NCI-H226 (cell line): Measurements from ENCODE around the gene SORCS2.

ENCODE experiments used
- DNase-seq: peaks from one replicate; pipeline ENCODE4 v3.0.0-alpha.2; 2015

The SORCS2 gene

DNA sequence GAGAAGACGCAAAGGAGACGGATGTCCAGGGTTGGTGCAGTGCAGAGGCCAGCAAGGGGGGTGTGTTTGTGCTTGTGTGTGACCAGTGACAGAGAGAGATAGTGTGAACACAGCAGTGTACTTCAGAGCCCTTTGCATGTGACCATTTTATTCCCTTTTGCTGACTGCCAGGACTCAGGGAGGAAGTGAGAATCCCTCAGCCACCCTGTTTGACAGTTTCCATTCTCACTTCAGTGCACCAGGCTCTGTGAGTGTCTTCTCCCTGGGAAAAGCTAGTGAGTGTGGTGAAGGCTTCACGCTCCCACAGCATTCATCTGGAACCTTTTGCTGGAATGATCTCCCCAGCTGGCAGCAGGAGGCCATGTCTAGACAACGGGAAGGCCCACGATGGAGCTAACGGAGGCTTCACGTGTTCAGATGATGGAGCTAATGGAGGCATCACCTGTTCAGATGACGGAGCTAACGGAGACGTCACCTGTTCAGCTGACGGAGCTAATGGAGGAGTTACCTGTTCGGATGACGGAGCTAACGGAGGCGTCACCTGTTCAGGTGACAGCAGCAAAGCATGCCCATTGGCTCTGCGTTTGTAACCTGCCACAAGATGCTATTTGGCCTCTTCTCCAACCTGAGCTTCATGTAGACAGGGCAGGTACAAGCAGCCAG lies 551.9 kb downstream of the SORCS2 start:
- DNase-seq, result no peak

DNA sequence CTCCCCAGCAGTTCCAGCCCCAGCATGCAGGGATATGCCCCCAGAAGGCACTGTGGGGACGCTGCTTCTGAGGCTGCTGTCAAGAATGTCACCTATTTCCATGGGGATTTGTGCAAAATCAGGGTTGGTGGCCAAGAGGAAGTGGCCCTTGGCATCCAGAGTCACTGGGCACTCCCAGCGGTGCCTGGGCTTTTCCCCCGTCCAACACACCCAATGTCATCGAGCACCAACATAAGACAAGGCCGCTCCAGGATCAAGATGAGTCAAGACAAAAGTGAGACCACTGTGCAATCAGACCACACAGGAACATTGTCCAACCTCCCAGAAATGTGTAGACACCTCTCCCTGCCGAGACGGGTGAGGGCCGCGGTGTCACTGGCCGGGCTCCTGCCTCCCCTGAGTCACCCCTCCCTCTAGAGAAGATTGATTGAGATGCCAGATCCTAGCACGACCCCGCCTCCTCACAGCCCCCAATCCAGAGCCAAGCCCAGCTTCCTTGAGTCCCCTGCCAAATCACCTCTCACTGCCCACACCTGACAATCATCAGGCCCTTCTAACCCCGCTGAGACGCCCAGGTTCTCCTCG lies 553.1 kb downstream of the SORCS2 start:
- DNase-seq, result no peak

DNA sequence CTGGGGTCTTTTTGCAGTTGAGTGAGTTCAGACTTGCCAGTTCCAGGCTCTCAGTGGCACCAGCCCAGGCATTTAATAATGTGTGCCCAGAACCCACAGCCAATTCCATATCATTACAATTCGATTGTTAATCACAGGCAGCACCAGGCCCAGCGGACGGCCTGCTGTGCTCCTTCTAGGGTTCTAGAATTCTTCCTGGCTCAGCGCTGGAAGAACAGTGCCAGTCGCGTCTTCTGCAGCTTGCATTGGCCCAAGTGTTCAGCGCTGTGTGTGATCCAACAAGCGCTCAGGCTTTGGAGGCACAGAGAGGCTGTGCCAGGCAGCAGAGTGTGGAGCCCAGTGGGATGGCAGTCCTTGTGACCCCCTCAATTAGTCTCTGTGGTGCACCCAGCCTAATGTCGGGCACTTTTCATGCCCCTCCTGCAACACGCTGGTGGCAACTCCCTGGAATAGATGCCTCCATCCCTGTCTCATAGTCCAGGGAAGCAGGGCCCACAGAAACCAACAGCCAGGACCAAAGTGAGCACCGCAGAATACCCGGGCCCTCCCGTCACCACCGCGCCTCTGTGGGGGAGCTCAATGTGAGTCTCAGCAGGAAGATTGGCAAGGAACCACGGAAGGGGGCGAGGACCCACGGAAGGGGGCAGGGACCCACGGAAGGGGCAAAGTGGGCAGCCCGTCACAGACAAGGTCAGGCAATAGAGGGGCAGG lies 554.2 kb downstream of the SORCS2 start:
- no peak for DNase-seq

DNA sequence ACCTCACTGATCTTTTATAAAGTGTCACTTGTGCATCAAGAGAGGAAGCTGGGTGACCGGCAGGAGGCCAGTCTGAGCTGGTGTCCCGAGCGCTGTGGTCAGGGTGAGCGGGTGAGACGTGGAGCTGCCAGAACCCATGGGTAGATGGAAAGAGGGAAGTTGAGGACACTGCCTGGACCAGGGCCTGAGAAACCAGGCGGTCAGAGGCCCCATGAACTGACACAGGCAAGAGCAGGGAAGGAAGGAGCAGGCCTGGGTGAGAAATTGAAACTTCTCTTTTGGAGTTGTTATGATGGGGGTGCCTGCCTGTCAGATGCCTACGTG lies 554.7 kb downstream of the SORCS2 start:
- DNase-seq, result no peak

DNA sequence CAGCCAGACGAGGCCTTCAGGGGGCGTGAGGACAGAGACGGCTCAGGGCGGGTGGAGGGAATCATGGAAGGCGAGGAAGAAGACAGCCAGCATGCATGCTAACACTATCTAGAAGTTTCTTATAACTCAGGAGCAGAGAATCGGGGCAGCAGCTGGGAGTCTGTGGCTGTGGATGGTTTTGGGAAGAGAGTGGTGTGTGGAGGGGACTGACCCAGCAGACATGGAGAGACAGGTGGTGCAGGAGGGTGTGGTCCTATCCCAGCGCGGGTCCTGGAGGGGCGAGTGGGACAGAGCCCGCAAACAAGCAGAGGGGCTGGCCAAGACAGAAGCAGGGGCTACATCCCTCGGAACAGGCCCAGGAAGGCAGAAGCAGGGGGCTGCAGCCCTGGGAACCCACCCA lies 555.2 kb downstream of the SORCS2 start:
- no peak for DNase-seq

DNA sequence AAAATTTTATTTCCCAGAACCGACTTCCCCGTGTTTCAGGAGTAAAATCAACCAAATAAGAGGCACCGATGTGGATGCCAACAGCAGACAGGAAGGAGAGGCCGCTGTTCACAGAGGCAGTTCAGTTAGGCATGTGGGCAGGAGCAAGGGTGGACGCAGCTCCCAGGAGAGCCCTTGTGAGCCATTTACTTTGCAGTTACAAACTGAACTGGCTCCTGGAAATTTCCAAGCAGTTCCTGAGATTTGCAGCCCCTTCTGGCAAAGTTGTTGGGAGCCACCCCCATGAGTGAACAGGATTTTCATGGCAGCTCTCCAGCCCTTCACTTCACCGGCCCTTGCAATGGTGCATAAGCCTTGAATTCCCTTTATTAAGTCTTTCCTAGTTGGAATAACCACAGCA lies 558.2 kb downstream of the SORCS2 start:
- DNase-seq, result no peak

DNA sequence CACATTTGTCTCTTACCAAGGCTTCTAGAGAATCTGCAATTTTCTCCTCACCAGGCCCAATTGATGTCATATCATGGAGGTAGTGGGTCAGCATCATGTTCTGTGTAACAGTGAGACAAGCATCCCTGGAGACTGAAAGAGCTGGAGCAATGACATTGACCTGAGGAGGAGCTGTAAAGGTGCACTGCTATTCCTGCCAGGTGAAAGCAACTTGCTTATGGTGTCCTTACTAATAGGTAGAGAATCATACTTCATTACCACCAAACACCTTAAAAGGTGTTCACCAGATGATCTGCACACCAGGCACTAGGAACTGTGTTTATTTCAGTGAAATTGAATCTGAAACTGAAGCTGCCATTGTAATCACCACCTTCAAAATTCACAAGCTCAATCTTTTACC lies 558.6 kb downstream of the SORCS2 start:
- DNase-seq, result no peak

DNA sequence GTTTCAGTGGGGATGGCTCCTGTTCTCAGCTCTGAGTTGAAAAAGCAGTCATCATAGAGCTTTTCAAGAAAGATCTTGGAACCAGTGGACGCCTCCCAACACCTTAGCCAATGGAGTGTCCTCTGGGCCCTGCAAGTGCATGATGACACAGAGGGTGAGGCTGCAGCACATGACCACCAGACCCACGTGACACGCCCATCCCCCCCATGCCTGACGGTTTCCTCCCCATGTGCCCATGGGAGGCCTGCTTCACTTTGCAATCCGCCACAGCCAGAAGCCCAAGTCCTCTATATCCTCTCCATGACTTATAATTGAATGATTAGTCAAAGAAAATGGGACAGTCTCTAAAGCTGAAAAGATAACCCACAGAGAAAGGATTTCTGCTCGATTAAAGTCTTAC lies 560.3 kb downstream of the SORCS2 start:
- no peak for DNase-seq

DNA sequence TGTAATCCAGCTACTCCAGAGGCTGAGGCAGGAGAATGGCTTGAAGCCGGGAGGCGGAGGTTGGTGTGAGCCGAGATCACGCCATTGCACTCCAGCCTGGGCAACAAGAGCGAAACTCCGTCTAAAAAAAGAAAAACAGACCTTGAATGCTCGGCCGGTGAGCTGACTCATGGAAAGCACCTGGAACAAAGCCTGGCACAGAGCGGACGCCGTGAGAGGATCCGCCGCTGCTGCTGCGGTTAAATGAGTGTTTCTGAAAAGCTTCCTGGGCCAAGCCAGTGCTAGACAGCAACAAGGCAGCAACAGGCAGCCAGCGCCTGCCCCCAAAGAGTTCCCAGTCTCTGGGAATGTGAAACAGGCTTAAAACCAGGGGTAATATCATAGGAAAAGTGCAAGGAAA lies 560.9 kb downstream of the SORCS2 start:
- DNase-seq, result no peak

DNA sequence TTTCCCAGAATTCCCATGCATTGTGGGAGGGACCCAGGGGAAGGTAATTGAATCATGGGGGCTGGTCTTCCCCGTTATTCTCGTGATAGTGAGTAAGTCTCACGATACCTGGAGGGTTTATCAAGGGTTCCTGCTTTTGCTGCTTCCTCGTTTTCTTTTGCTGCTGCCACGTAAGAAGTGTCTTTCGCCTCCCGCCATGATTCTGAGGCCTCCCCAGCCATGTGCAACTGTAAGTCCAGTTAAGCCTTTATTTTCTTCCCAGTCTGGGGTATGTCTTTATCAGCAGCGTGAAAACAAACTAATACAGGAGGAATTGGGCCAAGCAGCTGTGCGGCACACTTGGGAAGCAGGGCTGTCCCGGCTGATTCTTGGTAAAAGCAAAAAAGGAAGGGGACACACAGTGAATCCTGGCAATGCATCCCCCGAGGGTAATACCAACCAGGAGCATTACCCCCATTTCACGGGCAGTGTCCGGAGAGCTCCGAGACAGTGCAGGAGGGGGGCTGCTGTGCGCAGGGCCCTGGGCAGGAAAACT lies 561.7 kb downstream of the SORCS2 start:
- DNase-seq, result no peak

DNA sequence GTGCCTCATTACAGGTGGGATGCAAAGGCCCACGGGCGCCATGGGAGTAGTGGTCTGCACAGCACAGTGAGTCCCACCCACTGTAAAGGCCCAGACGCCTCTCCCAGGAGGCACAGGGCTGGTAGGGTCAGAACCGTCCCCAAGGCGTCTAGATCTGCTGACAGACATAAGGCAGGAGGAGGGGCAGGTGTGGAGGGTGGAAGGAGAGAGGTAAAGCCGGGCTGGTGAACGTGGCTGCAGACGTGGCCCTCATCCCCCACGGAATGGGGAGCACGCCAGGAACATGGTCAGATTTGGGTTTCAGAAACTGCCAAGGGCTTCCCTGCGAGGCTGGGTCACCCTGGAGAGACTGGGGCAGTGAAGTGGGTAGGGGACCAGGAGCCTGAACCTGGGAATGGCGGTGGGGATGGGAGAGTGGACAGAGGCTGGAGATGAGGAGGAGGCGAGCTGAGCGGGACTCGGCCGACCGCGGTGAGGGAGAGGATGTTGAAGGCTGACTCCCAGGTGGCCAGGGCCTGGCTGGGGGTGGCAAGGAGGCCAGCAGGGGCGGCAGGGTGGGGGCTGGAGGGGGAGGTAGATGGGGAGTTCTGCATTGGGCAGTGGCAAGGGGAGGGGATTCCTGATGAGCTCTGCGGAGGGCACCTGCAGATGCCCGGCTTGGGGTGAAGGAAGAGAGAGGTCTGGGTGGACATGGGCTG lies 562.4 kb downstream of the SORCS2 start:
- no peak for DNase-seq

DNA sequence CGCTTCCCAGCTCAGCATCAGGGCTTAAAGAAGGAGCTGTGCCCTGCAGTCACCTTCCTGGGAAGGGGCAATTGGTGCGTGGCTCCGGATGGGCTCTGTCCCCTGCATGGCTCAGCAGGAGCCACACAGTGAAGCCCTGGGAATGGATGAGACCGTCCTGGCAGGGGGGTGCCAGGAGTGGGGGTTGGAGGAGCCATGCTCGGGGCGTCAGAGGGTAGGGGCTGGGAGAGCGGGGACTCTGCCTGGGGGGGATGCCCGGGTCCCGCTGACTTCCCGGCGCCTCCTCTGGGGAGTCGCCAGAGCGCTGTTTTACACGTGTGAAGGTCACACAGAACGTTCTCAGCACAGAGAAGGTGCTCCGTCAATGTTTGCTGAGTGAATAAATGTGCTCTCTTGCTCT lies 563.2 kb downstream of the SORCS2 start:
- DNase-seq, result no peak

DNA sequence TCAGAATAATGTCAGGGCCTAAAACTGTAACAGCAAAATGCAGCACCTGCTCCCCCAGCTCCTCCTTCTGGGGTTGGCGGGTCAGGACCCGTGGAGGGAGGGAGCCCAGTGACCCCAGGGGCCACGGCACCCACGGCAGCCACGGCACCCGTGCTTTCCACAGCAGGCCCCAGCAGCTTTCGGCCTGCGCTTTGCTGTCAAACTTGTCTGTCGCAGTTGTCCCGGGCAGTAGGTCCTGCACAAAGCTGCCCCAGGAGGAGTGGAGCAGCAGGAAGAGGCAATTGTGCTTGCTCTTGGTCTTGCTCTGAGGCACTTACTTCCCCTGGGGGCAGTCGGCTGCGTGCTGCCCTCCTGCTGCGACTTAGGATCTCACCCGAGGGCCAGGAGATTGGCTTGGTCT lies 563.7 kb downstream of the SORCS2 start:
- DNase-seq, result no peak

DNA sequence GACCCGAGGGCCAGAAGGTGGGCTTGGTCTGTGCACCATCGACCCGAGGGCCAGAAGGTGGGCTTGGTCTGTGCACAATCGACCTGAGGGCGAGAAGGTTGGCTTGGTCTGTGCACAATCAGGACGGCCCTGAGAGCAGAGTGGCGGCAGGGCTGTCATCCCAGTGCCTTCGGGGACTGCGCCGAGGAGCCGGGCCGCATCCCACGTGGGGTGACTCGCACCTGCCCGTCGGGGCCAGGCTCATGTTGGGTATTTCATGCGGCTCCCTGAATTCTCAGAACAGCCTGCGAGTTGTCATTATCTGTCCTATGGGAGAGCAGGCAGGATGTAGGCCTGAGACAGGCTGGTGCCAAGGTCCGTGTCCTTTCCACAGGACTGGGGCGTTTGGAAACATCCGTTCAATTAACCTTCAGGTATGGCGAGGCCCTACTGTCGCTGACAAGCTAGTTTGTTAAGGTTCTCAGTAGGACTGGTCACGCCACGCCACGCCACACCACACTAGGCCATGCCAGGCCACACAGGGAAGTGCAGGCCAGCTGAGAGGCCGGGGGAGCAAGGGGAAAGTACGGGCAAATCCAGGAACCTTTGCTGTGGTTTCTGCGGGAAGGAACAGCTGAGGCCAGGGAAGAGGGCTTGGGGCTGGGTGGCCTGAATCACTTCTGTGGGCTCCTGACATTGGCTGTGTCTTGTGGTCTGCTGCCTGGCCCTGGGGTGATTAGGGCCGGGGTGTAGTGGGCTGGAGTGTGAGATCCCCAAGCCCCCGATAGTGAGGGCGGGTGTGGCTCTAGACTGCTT lies 564.4 kb downstream of the SORCS2 start:
- DNase-seq, result no peak

DNA sequence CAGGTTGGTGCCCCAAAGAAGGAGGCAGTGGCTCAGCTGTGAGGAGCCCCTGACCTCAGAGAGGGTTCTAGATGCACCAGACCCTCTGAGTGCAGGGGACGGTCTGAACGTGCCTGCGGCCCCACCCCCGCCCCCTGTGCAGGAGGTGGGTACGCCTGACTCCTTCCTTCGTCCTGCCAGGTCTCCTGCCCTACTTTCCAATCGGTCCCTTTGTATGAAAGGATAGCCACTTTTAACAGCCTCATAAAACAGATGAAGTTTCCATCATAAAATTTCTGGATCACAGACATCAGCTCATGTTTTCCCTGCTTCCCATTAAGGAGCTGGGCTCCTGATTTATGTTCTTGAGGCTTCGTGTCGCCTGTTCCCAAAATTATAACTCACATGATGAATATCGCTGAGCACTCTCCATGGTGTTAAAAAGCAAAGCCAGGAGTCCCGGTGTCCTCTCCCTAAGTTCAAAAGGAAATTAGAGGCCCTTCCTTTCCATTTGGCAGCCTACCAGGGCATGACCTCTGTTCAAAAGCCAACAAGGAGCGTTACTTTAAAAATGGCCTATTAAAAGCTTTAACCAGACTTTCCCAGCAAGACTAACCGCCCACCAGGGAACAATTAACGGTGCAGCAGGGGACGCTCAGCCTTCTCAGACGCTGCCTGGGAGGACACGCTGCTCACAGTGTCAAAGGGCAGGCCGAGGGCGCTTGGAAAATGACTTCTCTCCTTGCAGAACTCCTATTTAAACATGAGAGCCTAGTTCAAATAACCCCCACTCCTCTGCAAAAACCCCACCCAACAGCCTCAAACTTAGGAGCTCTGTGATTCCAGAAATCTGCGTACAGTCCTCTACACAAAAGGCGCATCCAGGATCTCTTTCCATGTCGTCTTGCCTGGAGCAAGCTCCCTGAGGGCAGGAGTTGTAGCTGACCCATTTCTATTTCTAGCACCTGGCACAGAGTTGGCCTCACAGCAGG lies 565.4 kb downstream of the SORCS2 start:
- no peak for DNase-seq

DNA sequence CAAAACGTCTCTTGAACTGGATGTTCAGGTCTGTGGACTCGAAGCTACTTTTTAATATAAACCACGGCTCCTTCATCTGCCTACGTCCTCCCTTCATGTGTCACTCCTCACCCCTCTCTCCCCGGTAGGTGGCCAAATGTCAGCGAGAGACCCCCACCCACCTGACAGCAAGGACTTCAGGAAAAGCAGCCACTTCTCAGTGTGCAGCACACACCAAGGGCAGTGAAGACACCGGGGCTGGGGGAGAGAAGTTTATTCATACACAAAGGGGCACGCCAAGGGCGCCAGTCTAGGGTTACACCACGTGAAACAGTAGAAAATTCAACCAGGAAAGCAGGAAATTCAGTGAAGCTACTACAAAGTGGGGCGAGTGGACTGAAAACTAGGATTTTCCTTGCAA lies 566.1 kb downstream of the SORCS2 start:
- DNase-seq, result no peak

DNA sequence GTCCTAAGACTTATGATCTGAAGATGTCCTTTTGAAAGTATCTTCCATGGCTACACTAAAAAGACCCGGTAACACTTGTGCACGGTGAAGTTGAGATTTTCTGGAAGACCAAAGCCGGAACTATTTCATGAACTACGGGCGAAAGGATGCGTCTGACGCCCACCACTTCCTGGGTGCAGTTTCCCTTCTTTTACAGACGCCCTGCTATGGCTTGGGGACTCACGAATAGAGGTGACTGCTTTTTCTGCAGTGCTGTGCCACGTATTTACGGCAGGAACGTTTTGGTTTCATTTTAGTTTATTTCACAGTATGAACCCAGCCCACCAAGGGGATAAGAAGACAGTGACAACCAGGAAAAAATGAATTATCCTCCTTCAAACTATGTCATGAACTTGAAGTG lies 566.9 kb downstream of the SORCS2 start:
- no peak for DNase-seq

DNA sequence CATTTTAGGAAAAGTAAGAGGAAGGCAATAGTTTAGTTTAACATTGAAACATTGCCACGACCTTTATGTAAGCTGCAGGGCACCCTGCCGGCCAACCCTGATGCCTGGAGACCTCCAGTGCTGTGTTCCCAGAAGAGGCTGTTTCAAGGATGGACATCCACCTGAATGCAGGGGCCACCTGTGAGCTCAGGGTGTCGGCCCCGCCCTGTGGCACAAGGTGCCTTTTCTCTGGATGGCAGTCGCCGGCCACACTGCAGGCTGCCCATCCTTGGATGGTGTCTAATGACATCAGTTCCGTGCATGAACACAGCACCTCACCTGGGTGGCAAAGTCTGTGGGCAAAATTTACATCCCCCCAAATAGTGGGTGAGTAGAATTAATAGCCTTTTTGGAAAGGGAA lies 567.3 kb downstream of the SORCS2 start:
- no peak for DNase-seq

DNA sequence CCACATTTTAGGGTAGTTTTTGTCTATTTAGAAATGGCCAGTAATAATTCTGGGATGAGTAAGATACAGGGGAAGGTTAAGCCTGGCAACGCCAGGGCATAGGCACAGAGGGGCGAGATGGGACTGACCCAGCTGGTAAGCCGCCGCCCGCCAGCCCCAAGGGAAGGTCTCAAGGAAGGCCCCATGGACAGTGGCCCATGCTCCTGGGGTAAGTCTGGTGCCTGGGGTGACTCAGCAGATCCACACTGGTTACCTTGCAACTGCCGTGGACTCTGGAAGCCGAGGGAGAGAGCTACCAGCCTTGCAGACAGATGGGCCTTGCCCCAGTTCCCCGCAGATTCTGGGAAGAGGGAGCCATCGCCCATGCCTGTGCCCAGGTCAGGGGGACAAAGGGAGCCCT lies 567.9 kb downstream of the SORCS2 start:
- no peak for DNase-seq

DNA sequence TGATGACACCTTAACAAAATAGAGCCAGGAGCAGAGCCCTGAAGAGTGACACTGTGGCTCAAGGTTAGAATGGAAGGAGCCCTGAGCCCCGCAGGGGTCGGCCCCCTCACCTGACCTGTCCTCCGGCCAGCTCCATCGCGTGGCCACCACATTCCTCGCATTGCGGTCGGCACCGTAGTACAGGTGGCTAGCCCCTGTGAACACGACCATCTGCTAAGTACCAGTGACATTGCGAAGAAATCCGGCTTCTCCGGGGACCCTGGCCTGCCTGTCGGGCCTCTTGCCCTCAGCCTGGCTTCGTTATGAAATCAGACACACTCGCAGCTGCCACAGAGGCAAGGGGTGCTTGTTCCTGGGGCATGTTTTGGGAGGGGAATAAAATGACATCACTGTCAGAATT lies 568.4 kb downstream of the SORCS2 start:
- DNase-seq, result no peak

DNA sequence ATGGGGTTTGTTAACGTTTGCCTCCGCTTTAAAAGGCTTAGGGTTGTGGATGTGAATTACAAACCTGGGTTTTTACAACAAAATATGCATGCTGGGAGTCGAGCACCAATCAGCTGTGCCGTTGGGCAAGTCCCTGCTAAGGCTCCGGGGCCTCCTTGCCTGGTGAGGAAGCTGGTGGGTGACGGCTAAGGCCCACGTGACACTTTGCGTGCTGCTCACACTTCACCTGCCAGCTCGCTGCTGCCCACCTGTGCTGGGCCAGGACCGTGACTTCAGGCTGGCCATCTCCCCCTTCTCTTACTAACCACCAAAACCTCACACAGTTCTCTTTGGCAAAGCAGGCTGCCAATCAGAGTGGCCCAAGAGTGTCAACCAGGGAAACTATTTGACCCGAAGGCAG lies 569.0 kb downstream of the SORCS2 start:
- no peak for DNase-seq

DNA sequence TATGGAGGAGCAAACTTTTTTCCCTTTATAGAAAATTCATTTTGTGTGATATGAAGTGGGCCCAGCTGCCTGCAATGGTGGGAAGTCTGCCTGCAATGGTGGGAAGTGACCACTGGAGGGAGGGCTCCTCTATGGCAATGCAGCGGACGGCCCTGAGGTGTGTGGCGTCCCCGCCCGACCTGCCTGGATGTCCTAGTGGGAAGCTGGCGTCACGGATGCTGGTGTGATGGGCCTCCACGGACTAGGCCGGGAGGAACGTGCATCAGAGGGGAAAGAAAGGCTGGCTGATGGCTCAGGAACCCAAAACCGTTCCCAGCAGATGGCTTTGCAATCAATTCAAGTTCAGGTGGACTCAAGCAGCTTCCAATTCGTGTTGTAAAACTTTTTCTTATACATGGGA lies 569.4 kb downstream of the SORCS2 start:
- DNase-seq, result no peak
